Spleen (tissue), 11 donors: ENCODE measurements around the gene OR4F6. TPM values are rescaled to one million over a fixed set of nuclear protein-coding genes. Genes with fewer than 3 reads are reported as not detected.

Source experiments
- DNase-seq: peaks from one replicate; pipeline ENCODE4 v3.0.0-alpha.2; 2020
- H3K27ac ChIP-seq, 8 donors: fragments of 200-600 bp; sonication (generic) in 7 of 8; 1 replicate in 4 of 8; 2 replicates in 4 of 8; pipeline versions ENCODE4 v1.5.0 to v1.8.0; 2016 to 2021; ENCODE audit warnings: inconsistent platforms in 4 of 8, mild to moderate bottlenecking in 4 of 8, moderate library complexity in 1 of 8
- H3K27me3 ChIP-seq, 7 donors: fragments of 200-600 bp; sonication (generic) in 6 of 7; replicated peaks in 1 of 7; 1 replicate in 4 of 7; 2 replicates in 3 of 7; pipeline versions ENCODE4 v1.5.0 to v1.8.0; 2016 to 2021; ENCODE audit warnings: inconsistent platforms in 3 of 7, mild to moderate bottlenecking in 1 of 7
- H3K36me3 ChIP-seq, 6 donors: fragments of 200-600 bp; sonication (generic) in 5 of 6; 1 replicate in 4 of 6; 2 replicates in 2 of 6; pipeline versions ENCODE4 v1.5.0 to v1.8.0; 2016 to 2021; ENCODE audit warnings: inconsistent platforms in 2 of 6
- H3K4me1 ChIP-seq, 6 donors: fragments of 200-600 bp; sonication (generic) in 5 of 6; 1 replicate in 3 of 6; 2 replicates in 3 of 6; pipeline versions ENCODE4 v1.5.0 to v1.8.0; 2016 to 2021; ENCODE audit warnings: inconsistent platforms in 3 of 6
- H3K4me3 ChIP-seq, 8 donors: fragments of 200-600 bp; sonication (generic) in 7 of 8; 1 replicate in 4 of 8; 2 replicates in 4 of 8; pipeline versions ENCODE4 v1.5.0 to v1.8.0; 2016 to 2021; ENCODE audit warnings: inconsistent platforms in 4 of 8, mild to moderate bottlenecking in 4 of 8, moderate library complexity in 2 of 8
- H3K9me3 ChIP-seq, 8 donors: fragments of 200-600 bp; sonication (generic) in 7 of 8; 1 replicate in 4 of 8; 2 replicates in 4 of 8; pipeline versions ENCODE4 v1.5.0 to v1.8.0; 2016 to 2021; ENCODE audit warnings: inconsistent platforms in 4 of 8
- CTCF ChIP-seq, 11 experiments: fragments of 200-600 bp in 7 of 11; fragments of 450-650 bp in 4 of 11; sonication (generic) in 4 of 11; IDR thresholded peaks in 8 of 11; conservative IDR thresholded peaks in 3 of 11; 1 replicate in 7 of 11; 2 replicates in 4 of 11; pipeline versions ENCODE4 v1.4.0 to v1.8.0; 2016 to 2021; ENCODE audit warnings: antibody characterized with exemption in 11 of 11, inconsistent platforms in 4 of 11, mild to moderate bottlenecking in 1 of 11
- POLR2A ChIP-seq, 3 donors: fragments of 450-650 bp; IDR thresholded peaks; one replicate each; pipeline ENCODE4 v1.5.1; 2017; ENCODE audit warnings: antibody characterized with exemption in 3 of 3, mild to moderate bottlenecking in 1 of 3
- POLR2AphosphoS5 ChIP-seq, 3 donors: sonication (generic); formaldehyde crosslinking; IDR thresholded peaks; one replicate each; pipeline ENCODE4 v1.5.1; 2017; ENCODE audit warnings: antibody characterized with exemption in 3 of 3
- WGBS, 5 donors: extraction: QIAGEN DNeasy Blood & Tissue Kit in 3 of 5; methylation state at CpG; one replicate each; pipeline versions ENCODE4 v1.1.5 to v1.1.7; 2013 to 2018; 5-methylcytosine and 5-hydroxymethylcytosine counted together
- intact Hi-C: fragments of 100-400 bp; cut with DNase I; formaldehyde crosslinking; loops from one replicate; pipeline ENCODE4 v1.15.0; 2023; ENCODE audit warnings: low total_unique reads
- polyA plus RNA-seq, 3 donors: library from polyadenylated mRNA; stranded (reverse); fragments of 200-250 nt; gene quantifications; one replicate each; pipeline ENCODE4 v1.2.1, GENCODE V29; 2013
- total RNA-seq, 7 donors: library from RNA; depleted of rRNA in 3 of 7; stranded (reverse); fragments of >200 nt in 3 of 7; fragmentation: NEBNext Ultra II Directional in 4 of 7; extraction: Animal tissue kit (Norgen Biotek cat#: 25700) in 4 of 7; gene quantifications; one replicate each; pipeline versions ENCODE4 v1.1.0 to v1.2.1, GENCODE V29; 2016 to 2021
- donor health status: healthy with polysubstance abuse.
- donor health status: DM: no; HTN: no; CAD: no; lungs with moderate emphysema.
- donor health status: DM: no; HTN: no; CAD: no.
- donor health status: Bipolar disorder and iron deficiency.
- donor health status: healthy.
- donor health status: DM: no; HTN: no; CAD: no.
- donor health status: DM: yes; HTN: yes; CAD: no.

Gene OR4F6
- total and polyA plus RNA-seq, 10 donors: not detected

GRCh38 chr15:101810456-101810855, 7.1 kb downstream of the OR4F6 start:
- intact Hi-C loops: no loop called here
- H3K36me3 ChIP-seq: no peaks in the 10 kb centered on the region
- H3K27ac ChIP-seq: no peak overlapping the region
- peaks cover 0 to 29% (median 0%) of the 10 kb centered on the region in 7 donors for H3K27me3 ChIP-seq
- H3K4me3 ChIP-seq: no peak overlapping the region
- no peak for DNase-seq
- H3K4me1 ChIP-seq: no peaks in the 10 kb centered on the region
- no peaks in the 10 kb centered on the region for H3K9me3 ChIP-seq
- 73 to 91% (median 89%) methylated on average over 1 of the region's 1 CpG for WGBS, 5 donors
- TF ChIP-seq POLR2AphosphoS5 (IDR thresholded peaks at IDR 0.05) (no peak), CTCF (IDR thresholded peaks at IDR 0.05 in 8 of 11, conservative IDR thresholded peaks at IDR 0.05 in 3 of 11) (no peak), POLR2A (IDR thresholded peaks at IDR 0.05) (no peak)

- Histone ChIP-seq H3K4me3 (no peak overlapping the region), H3K4me1 (no peaks in the 10 kb centered on the region), H3K36me3 (no peaks in the 10 kb centered on the region), H3K9me3 (no peaks in the 10 kb centered on the region), H3K27ac (no peak overlapping the region), H3K27me3 (peaks cover 0 to 27% (median 0%) of the 10 kb centered on the region in 7 donors)
- DNase-seq: no peak
- 46 to 66% (median 49%) methylated on average over 3 of the region's 3 CpGs for WGBS, 5 donors
- intact Hi-C loops: no loop called here
- TF ChIP-seq CTCF (IDR thresholded peaks at IDR 0.05 in 8 of 11, conservative IDR thresholded peaks at IDR 0.05 in 3 of 11) (no peak), POLR2AphosphoS5 (IDR thresholded peaks at IDR 0.05) (no peak), POLR2A (IDR thresholded peaks at IDR 0.05) (no peak)
Measured at GRCh38 chr15:101810876-101811275, 7.6 kb downstream of the OR4F6 start.

GRCh38 chr15:101811902-101812301, 8.6 kb downstream of the OR4F6 start, which contains the start of gene OR4F15:
Gene OR4F15 (plus strand): TSS chr15:101812202. CDS start chr15:101818187, 5,985 bp downstream.
- Histone ChIP-seq H3K27ac (no peak within 1 kb of the TSS), H3K4me1 (no peaks in the 10 kb centered on the region), H3K4me3 (no peak within 1 kb of the TSS), H3K27me3 (peaks cover 0 to 25% (median 0%) of the 10 kb centered on the region in 7 donors), H3K9me3 (no peaks in the 10 kb centered on the region), H3K36me3 (no peaks in the 10 kb centered on the region)
- TF ChIP-seq POLR2AphosphoS5 (IDR thresholded peaks at IDR 0.05): no peak
- TF ChIP-seq CTCF (IDR thresholded peaks at IDR 0.05 in 8 of 11, conservative IDR thresholded peaks at IDR 0.05 in 3 of 11): no peak
- TF ChIP-seq POLR2A (IDR thresholded peaks at IDR 0.05): no peak
- intact Hi-C loops: no loop called here
- no peak for DNase-seq

- 68 to 82% (median 79%) methylated on average over 3 of the region's 3 CpGs for WGBS, 5 donors
- Histone ChIP-seq H3K4me3 (no peak overlapping the region), H3K27ac (no peak overlapping the region), H3K36me3 (no peaks in the 10 kb centered on the region), H3K4me1 (no peaks in the 10 kb centered on the region), H3K27me3 (peaks cover 0 to 16% (median 0%) of the 10 kb centered on the region in 7 donors), H3K9me3 (no peaks in the 10 kb centered on the region)
- TF ChIP-seq CTCF (IDR thresholded peaks at IDR 0.05 in 8 of 11, conservative IDR thresholded peaks at IDR 0.05 in 3 of 11) (no peak), POLR2A (IDR thresholded peaks at IDR 0.05) (no peak), POLR2AphosphoS5 (IDR thresholded peaks at IDR 0.05) (no peak)
- no peak for DNase-seq
- intact Hi-C loops: no loop called here
Measured at GRCh38 chr15:101813803-101814534, 10.7 kb downstream of the OR4F6 start.
